Cortex of kidney (tissue), 1 donor: Measurements from ENCODE around the gene CFAP54.
"Not testable (repeated sequence)": the region's sequence is repeated elsewhere in the genome, so short reads cannot be mapped to it uniquely, and the experiment has no call there.

Source experiments
- DNase-seq: peaks from one replicate; lab custom pipeline; 2025; lab: John Stamatoyannopoulos, UW

CFAP54 gene

DNA sequence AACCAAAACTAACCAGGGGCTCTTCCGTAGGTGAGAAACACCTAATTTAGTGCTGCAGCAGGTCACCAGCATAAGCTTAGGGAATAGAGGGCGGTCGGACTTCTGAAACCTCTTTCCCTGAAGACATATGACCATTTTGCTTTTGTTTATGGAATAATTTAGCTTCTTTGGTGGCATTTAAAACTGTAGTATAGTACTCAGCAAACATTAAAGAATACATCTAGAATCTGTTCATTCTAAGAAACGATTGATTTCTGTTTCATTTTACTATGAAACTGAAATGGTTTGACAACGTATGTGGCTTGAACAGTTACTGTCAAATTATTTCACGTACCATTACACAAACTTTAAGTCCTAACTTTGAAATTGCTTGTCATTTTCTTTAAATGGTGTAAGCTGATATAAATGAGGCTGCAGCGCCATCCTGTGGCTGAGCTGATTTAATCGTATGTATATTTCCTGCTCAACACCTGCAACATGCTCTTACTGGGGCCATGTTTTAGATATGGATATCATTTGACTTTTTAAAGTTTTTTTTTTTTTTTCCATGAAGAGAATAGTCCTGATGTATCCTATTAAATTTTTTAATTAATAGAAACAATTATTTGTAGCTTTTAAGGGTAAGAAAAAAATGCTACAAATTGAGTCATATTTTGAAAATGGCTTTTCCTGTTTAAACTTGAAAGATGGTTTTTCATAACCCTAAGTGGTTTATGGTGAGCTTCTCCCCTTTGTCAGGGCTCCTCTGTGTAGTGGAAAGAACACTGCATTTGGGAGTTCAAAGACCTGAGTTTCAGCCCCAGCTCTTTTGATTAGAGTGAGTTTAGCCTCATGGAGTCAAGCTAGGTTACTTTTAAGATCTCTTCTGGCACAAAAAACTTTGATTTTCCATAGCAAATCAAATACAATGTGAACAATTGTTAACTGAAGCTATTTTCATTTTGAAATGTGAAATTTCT, 27.4 kb downstream of the CFAP54 start:
- DNase-seq, result no peak

- DNase-seq, result no peak
Observed at GRCh38 chr12:96520767-96521166, 31.4 kb downstream of the CFAP54 start.

DNA sequence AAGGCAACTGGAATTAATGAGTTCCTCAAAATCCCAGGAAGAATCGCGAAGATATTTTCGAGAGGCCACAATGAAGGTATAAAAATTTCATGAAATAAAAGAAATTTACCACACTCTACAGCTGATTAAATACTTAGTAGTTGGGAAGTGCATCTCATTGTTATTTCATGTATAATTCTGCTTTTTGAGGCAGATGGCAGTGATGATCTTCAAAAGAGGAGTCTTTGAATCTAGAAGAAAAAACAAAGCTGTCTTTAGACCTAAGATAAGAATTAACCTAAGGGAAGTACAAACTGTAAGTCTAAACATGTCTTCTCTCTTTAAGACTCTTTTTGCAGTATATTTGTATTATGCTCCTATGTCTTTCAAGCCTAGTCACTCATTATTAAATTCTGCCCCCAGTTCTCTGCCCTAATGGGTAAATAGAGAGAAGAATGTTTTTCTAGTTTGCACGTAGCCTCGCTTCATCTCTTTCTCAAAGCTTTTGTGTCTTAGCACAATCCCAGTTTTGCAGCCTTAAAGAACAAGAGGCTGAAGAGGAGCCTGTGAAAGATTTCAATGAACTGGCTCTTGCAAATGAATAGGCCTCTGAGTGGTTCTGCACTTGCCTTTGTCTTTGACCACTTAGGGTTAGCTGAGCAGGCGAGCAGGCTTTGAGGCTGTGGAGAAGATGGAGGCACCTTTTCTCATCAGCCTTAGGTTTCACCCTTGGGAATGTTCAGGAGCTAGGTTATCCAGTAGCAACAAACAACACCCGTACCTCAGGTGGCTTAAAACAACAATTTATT, 32.7 kb downstream of the CFAP54 start:
- no peak for DNase-seq

- no peak for DNase-seq
Observed at GRCh38 chr12:96522690-96523089, 33.3 kb downstream of the CFAP54 start.

DNA sequence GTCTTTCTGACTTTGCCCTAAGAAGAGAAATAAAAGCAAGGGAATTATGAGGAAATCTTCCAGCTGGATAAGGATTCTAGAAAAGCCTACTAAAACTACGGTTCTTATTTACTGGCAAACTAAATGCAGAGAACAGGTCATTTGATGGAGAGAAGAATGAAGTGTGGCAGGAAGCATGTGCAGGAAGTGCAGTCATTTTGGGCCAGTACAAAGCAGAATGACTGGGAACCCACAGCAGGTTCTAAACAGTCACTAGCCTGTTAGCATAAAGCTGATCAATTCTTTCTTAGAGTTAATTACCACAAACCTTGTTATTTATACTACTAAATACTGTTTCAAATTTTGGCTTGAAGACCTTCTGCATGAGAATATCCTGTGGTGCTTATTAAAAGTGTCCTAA, 36.7 kb downstream of the CFAP54 start:
- DNase-seq, result no peak

GRCh38 chr12:96529912-96530311, 40.5 kb downstream of the CFAP54 start:
- no peak for DNase-seq

DNA sequence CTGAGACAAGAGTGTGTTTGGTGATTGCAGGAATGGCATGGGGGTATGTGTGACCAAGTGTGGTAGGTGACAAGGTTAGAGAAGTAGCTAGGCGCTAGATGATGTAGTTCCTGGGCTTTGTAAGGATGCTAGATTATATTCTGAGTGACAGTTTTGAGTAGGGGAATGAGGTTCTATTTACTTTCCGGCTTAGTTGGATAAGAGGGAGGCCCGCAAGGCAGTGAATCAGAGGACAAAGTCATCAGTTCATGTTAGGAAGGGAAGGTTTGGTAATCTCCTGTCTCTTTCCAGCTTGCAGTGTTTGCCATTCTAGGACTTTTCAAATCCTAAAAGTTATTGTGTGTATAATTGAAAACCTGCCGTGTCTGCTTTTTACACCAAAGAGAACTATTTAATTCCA, 45.0 kb downstream of the CFAP54 start:
- DNase-seq, result no peak

DNA sequence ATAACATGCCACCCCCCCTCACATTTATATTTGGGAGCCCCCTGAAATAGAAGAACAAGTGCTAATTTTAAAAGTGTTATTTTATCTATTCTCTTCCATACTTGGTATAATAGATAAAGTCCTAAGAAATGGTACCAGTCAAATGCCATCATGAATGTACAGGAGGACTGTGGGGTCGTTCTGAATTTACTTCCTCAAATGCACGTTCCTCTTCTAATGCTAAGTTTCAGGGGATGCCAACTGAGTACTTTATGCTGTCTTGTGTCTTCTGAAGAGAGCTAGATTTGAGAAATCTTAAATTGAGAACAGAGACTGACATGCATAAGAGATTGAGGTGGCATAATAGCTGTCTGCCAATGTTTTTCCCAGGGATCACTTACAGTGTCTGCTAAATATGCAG, 59.0 kb downstream of the CFAP54 start:
- no peak for DNase-seq

DNA sequence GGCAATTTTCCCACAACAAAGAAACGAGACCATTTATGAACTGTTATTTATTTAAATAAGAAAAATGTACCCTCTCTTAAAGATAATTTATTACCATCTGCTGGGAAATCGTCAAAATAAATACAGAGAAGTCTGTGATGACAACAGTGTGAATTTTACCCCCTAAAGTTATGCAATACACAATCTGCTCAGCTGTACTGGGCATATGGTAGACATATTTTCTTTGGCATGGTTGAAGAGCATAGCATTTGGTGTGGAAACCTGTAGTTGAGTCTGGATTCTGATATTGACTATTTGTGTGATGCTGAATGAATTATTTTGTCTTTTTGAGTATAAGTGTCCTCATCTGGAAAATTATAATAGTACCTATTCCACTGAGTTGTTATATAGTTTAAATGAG, 60.0 kb downstream of the CFAP54 start:
- DNase-seq, result no peak

- DNase-seq, result no peak
Observed at GRCh38 chr12:96570579-96570978, 81.2 kb downstream of the CFAP54 start.

- DNase-seq, result no peak
Observed at GRCh38 chr12:96571101-96571862, 81.9 kb downstream of the CFAP54 start.

DNA sequence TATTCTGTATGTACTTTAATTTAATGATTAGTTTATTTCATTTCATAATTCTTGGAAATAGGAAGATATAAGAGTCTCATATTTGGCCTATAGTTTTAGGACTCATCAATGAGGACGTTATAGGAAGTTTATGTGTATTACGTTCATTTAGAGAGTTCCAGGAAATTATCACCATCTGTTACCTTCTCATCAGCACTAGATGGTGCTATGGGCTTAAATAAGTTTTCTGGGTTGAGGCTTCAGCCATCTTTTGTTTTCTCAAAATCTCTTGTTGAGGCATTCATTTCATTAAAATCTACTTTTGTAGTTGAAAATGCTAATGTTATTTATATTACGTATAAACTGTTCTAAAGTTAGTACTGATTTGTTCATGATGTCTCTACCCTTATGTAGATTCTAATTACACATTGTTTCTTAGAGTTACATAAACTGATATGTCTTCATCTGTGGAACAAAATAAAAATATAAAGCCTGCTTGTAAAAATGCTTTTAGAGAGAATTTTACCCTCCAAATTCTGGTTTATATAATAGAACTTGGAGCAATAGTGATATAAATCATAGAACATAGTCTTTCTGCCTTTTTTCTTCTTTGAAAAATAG, 89.2 kb downstream of the CFAP54 start:
- DNase-seq, result no peak

GRCh38 chr12:96585977-96586376, 96.6 kb downstream of the CFAP54 start:
- no peak for DNase-seq

GRCh38 chr12:96587691-96588090, 98.3 kb downstream of the CFAP54 start:
- no peak for DNase-seq

GRCh38 chr12:96590970-96591369, 101.6 kb downstream of the CFAP54 start:
- no peak for DNase-seq

DNA sequence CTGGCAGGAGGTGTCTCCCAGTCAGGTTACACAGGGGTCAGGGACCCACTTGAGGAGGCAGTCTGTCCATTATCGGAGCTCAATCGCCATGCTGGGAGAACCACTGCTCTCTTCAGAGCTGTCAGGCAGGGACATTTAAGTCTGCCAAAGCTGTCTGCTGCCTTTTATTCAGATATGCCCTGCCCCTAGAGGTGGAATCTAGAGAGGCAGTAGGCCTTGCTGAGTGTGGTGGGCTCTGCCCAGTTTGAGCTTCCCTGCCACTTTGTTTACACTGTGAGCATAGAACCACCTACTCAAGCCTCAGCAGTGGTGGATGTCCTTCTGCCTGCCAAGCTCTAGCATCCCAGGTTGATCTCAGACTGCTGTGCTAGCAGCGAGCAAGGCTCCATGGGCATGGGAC, 115.0 kb downstream of the CFAP54 start:
- not testable (repeated sequence) for DNase-seq

DNA sequence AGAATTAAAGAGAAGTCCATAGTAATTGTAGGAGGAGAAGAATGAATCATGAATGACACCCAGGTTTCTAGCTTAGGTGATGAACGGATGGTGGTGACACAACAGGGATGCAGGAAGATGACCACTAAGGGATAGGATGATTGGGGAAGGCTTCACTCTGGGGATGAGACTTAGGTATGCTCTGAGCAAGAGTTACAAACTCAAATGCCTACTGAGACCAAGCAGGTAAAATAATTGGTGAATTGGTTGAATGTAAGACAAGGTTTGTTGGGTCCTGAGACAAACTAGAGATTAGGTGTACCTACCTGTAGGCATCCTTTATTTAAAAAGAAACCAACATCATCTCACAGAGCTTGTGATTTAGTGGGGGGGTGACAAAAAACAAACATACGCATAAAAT, 116.3 kb downstream of the CFAP54 start:
- no peak for DNase-seq

- no peak for DNase-seq
Observed at GRCh38 chr12:96606134-96606533, 116.8 kb downstream of the CFAP54 start.

- DNase-seq, result no peak
Observed at GRCh38 chr12:96606644-96607043, 117.3 kb downstream of the CFAP54 start.

- DNase-seq, result no peak
Observed at GRCh38 chr12:96617178-96617577, 127.8 kb downstream of the CFAP54 start.

GRCh38 chr12:96623155-96623554, 133.8 kb downstream of the CFAP54 start:
- DNase-seq, result no peak

DNA sequence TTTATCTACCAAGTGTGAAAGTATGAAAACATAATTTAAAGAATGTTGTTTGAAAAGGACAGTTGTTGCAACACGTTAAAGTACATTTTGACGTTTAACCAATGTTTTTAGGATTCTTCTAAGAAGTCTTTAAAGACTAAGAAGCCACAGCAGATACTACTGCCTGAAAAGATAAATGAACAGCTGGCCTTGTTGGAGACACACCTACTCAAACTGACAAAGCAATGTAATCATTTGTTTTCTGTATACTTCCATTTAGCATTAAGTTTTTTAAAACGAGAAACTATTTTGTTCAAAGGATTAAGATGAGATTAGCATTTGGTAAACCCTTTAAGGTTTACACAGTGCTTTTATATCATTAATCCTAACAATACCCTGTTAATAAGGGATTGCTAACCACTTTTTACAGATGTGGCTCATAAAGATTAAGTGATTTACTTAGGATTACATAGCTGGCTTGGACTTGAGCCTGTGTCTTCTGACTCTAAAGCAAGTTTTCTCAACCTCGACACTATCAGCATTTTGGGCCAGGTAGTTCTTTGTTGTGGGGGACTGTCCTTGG, 134.4 kb downstream of the CFAP54 start:
- no peak for DNase-seq
